VCaP (cell line): ENCODE measurements around the gene BCL2A1.
"Not testable (repeated sequence)": the region's sequence is repeated elsewhere in the genome, so short reads cannot be mapped to it uniquely, and the experiment has no call there.

Source experiments
- H3K27ac ChIP-seq: fragments of 450-650 bp; 2 replicates; pipeline ENCODE4 v1.5.1; 2017
- CTCF ChIP-seq: fragments of 450-650 bp; conservative IDR thresholded peaks from 2 replicates; pipeline ENCODE4 v1.5.1; 2017; ENCODE audit warnings: mild to moderate bottlenecking, moderate library complexity

The BCL2A1 gene

GRCh38 chr15:79970624-79971434 is at the start of gene BCL2A1:
TSS of gene BCL2A1 (minus strand) at chr15:79971196. CDS start at chr15:79971119, 77 bp downstream.
- TF ChIP-seq CTCF: no peak
- H3K27ac ChIP-seq: no peak within 1 kb of the TSS

GRCh38 chr15:80020731-80021130 is 49.7 kb upstream of the BCL2A1 start:
- no peak overlapping the region for H3K27ac ChIP-seq
- no peak for TF ChIP-seq CTCF

GRCh38 chr15:80020149-80020548 is 49.2 kb upstream of the BCL2A1 start:
- not testable (repeated sequence) for H3K27ac ChIP-seq

GRCh38 chr15:80019168-80019745 is 48.3 kb upstream of the BCL2A1 start:
- no peak for TF ChIP-seq CTCF
- H3K27ac ChIP-seq: no peak overlapping the region

GRCh38 chr15:80017139-80017538 is 46.1 kb upstream of the BCL2A1 start:
- H3K27ac ChIP-seq: not testable (repeated sequence)

GRCh38 chr15:80016506-80016905 is 45.5 kb upstream of the BCL2A1 start:
- not testable (repeated sequence) for H3K27ac ChIP-seq

- no peak overlapping the region for H3K27ac ChIP-seq
- TF ChIP-seq CTCF: no peak
Observed at GRCh38 chr15:80015156-80015555, 44.2 kb upstream of the BCL2A1 start.

- not testable (repeated sequence) for H3K27ac ChIP-seq
Observed at GRCh38 chr15:80014186-80014585, 43.2 kb upstream of the BCL2A1 start.

GRCh38 chr15:80012060-80012726 is 41.2 kb upstream of the BCL2A1 start:
- H3K27ac ChIP-seq: peak overlapping the region; percentile 37; the same call in 1 of the 2 replicates
- no peak for TF ChIP-seq CTCF
